CMK (cell line): Measurements from ENCODE around the gene SGCD.
"Not testable (repeated sequence)": the region's sequence is repeated elsewhere in the genome, so short reads cannot be mapped to it uniquely, and the experiment has no call there.

Experiments
- DNase-seq: peaks from one replicate; pipeline ENCODE4 v3.0.0-alpha.2; 2010; ENCODE audit warnings: low read depth

Gene SGCD

GRCh38 chr5:156570615-156571014 lies 243.7 kb downstream of the SGCD start:
- DNase-seq = no peak

- DNase-seq = no peak
These were observed 254.8 kb downstream of the SGCD start for GRCh38 chr5:156581725-156582124.

DNA sequence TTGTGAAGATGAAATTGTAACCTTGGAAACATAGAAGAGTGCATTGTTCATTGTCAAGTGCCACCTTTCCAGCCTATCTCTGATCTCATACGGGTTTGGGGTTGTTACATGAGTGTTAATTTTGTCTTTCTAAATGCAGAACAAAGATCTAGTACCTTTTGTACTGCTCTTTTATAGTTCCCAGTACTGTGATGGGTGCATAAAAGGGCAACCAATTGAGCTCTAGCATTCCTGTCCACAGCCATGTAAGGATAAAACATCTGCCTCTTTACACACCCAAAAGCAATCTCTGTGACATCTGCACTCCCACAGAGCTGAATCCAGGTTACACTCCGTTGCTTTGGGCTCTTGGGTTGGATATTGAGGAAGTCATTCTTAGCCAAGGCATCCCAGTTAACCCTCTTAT lies 255.2 kb downstream of the SGCD start:
- no peak for DNase-seq

DNA sequence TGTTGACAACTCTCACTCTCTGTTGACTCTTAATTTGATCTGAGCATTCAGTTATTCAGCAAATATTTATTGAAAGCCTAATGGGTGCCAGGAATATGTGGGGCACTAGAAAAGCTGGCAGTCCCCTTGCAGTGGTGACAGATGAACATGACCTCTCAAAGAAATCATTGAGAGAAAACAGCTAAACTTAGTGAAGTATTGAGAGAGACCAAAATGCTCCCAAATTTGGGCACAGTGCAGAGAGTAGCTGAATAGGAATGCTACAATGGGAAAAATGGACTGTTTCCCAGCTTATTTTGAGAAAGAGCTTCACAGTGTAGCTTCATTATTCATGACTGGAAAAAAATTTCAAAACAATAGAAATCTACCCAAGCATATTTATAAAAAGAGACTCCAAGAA lies 257.9 kb downstream of the SGCD start:
- no peak for DNase-seq

DNA sequence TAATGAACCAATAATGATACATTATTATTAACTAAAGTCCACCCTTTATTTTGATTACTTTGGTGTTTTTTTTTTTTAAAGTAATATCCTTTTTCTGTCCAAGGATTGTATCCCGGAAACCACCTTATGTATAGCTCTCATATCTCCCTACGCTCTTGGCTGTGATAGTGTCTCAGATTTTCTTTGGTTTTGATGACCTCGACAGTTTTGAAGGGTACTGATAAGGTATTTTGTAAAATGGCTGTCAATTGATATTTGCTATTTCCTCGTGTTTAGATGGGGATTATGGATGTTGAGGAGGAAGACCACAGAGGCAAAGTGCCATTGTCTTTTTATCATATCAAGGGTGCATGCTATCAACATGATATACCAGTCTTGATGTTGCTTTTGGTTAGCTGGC lies 259.0 kb downstream of the SGCD start:
- no peak for DNase-seq

DNA sequence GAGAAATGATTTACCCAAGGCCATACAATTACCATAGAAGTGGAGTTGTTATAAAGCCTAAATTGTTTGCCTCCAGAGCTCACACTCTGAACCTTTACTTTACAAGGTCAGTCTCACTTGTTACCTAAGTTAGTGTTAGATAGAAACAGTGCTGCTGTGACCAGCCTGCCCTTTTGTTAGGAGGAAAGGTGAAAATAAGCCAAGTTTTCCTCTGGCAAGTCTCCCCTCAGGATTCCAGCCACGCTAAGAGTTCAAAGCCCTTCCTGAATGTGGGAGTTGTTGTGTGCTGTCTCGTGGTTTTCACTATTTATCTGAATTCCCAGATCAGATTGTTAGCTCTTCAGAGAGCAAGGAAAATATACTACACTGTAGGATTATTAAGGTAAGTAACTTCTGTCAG lies 260.0 kb downstream of the SGCD start:
- DNase-seq = no peak

GRCh38 chr5:156588306-156588705 lies 261.3 kb downstream of the SGCD start:
- DNase-seq = no peak

- DNase-seq = no peak
These were observed 262.4 kb downstream of the SGCD start for GRCh38 chr5:156589104-156589945.

GRCh38 chr5:156589946-156590216 lies 262.9 kb downstream of the SGCD start:
- DNase-seq = no peak

DNA sequence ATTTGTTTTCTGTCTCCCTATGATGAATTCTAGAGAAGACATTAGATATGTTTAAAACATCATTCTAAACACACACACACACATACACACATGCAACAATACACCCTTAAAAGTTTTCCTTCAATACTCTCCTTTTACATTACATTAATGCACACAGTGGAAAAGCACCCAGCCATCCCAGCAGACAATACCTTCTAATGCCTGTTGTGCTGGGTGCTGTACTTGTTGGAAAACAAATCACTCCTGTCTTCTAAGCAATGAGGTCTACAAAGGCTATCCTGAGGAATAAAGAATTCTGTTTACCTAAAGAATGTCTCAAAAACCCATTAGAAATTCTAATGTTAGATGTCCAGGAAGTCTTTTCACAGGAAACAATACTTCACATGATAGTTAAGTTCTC lies 264.0 kb downstream of the SGCD start:
- no peak for DNase-seq

DNA sequence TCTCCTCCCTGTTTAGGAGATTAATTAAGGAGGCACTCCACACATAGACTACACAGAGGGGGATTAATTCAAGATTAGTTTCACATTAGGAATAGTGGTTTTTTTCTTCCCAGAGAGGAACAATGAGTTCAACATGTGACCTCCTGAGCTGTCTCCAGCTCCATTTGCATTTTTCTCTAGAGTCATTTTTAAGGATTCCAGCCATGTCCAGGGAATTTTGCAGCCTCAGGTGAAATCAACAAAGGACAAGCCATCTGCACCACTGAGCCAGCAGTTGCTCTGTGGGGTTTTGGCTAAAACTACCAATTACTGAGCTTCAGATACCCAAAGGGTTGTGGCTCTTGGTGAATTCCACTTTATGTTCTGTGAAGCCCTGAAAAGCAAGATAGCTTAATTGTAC lies 264.7 kb downstream of the SGCD start:
- no peak for DNase-seq

DNA sequence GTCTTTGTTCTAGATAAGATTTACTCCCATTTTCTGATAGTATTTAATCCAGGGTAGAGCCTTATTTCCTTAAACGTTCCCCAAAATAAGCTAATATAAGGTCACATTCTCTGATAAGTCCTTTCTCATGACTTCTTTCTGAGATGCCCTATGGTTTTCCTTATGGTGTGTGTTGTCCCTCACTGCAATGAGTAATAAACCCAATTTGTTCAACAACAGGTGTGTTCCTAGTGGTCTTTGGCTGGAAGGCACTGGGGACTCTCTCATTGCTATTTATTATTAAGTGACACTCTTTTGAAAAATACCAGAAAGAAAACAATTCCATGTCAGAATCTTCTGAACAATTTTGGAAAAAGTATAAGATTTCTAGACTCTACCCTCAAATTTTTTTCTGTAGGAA lies 266.6 kb downstream of the SGCD start:
- DNase-seq = no peak

- DNase-seq = no peak
These were observed 267.4 kb downstream of the SGCD start for GRCh38 chr5:156594406-156594805.

DNA sequence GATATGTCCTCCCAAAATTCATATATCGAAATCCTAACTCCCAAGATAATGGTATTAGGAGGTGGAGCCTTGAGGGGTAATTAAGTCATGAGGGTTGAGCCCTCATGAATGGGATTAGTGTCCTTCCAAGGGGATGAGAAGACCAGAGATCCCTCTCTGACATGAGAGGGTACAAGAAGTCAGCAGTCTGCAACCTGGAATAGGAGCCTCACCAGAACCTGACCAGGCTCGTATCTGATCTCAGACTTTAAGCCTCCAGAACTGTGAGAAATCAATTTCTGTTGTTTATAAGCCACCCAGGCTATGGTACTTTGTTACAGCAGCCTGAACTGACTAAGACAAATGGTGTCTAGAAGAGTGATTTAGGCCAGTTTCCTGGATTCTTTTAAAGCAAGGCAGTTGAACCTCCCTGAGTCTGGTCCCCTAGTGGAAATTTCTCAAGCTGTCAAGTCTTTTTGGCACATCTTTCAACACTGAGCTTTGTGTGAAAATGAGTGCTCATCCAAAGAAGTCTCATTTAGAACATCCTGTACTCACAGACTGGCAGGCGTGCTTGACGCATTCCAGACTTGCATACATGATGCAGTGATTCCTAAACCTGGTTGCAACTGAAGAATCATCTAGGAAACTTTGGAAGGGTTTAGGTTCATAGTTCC lies 268.3 kb downstream of the SGCD start:
- no peak for DNase-seq

GRCh38 chr5:156597276-156597675 lies 270.3 kb downstream of the SGCD start:
- DNase-seq = no peak

GRCh38 chr5:156598964-156599363 lies 272.0 kb downstream of the SGCD start:
- DNase-seq = no peak

GRCh38 chr5:156610582-156610981 lies 283.6 kb downstream of the SGCD start:
- DNase-seq = not testable (repeated sequence)

DNA sequence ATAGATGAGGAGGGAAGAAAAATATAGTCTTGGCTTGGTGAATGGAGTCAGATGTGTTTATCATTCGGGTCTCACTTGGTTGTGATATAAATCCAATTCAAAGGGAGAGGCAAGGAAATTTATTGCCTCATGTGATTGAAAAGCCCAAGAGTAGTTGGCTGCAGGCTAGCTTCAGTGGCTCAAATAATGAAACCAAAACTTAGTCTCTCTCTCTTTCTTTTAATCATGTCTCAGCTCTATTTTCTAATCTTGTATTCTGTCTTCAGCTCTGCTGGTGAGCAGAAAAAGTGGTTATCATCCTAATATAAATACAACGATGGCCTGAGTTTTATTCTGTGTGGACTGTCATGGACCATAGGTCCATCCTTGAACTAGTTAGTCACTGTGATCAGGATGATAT lies 288.9 kb downstream of the SGCD start:
- DNase-seq = no peak

GRCh38 chr5:156617426-156617825 lies 290.5 kb downstream of the SGCD start:
- DNase-seq = no peak

GRCh38 chr5:156618601-156619000 lies 291.6 kb downstream of the SGCD start:
- DNase-seq = no peak

DNA sequence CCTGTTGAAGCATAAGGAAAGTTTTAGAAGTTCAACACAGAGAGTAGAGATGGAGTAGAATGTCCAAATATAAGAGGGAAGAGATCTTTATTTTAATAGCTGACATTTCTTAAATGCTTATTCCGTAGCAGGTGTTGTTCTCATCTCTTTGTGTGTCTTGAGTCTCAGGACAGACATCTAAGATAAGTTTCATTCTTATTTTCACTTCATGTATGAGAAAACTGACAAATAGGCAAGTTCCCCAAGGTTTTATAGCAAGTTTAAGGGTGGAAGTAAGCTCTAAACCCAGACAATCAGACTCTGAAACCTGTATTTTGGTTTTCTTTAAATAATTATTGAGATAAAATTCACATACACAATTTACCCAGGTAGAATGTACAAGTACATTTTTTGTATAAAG lies 294.8 kb downstream of the SGCD start:
- DNase-seq = no peak

GRCh38 chr5:156623381-156624040 lies 296.5 kb downstream of the SGCD start:
- no peak for DNase-seq

DNA sequence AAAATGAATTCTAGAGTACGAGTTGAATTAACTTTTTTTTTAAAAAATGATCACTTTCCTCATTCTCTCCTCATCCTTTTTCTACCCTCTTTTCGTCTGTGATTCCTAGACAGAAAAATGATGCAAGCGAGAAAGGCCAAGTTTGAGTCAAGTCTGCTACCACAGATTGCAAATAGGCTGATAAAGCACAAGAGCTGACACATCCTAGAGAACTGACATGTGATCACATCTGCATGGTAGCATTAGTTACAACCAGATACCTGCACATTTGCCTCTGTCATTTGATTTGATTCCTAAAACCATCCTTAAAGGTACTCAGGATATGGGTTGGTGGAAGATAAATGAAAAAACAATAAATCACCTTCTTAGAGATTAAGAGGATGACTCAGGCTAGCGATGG lies 297.7 kb downstream of the SGCD start:
- no peak for DNase-seq

DNA sequence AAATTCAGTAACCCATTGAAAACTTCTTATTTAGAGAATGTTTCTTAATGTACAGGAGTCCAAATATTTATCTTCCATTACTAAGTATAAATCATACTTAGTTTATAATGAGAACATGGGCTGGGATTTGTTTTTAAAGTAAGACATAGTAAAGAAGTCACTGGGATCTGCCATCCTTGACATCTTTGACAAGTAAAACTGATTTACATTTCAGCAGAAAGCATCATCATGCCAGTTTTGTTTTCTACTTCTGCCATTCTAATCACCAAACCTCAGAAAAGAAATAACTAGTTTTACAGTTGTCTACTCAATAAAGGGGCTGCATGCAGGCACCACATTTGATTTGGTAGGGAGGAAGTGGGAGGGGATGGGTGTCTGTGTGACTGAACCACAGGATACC lies 301.5 kb downstream of the SGCD start:
- no peak for DNase-seq
